ENCODE results near the gene DDX10.

The DDX10 gene

DNA sequence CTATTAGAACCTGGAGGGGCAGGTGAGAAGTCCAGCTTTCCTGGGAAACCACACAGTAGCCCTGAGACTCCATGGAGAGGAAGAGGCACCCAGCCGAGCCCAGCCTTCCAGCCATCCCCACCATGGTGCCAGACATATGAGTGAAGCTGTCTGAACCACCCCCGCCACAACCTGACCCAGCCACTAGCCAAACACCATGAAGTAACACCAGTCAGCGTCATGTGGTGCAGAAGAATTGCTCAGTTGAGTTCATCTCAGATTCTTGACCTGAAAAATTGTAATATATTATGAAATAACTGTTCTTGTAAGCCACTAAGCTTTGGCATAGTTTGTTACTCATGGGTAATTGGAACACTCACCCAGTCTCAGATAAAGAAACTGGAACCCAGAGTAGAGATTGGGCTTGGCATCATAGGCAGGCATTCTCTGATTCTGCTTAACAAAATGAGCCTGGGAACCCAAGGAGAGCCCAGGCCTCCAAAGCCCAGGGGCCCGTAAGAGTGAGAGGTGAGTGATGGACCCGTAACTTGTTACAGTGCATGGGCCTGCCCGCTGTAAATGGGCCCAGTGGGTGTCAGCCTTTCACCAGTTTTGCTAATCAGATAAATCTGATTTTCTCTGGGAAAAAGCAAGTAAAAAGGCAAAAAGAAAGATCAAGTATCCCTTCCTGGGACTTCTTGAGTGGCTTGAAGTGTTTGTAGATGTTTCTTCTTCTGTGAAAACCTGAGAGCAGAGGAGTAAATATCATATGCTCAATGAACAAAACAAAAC lies 305.5 kb downstream of the DDX10 start:
- Histone ChIP-seq H3K36me3 (replicated peaks in 1 of 2; ENCODE audit: control insufficient read depth in 2 of 2, insufficient read depth in 2 of 2, low read length in 2 of 2) (no peaks in the 10 kb centered on the region), H2AK5ac (ENCODE audit: low read depth, low read length) (no peak overlapping the region), H2BK120ac (ENCODE audit: low read depth, low read length) (no peak overlapping the region), H4K8ac (ENCODE audit: low read depth, low read length) (no peak overlapping the region), H3K27me3 (ENCODE audit: control insufficient read depth in 3 of 3, insufficient read depth in 3 of 3, low read depth in 1 of 3, low read length in 3 of 3) (no peaks in the 10 kb centered on the region), H2BK12ac (ENCODE audit: low read length) (no peak overlapping the region), H3K4me3 (ENCODE audit: low read length in 2 of 2) (no peak overlapping the region), H3K23ac (ENCODE audit: low read depth, low read length, poor library complexity) (no peak overlapping the region), H3K27ac (replicated peaks; ENCODE audit: low read length) (no peak overlapping the region), H2BK15ac (ENCODE audit: low read length) (no peak overlapping the region), H2AFZ (ENCODE audit: low read length) (no peak overlapping the region), H3K14ac (ENCODE audit: low read length) (no peak overlapping the region), H3K9me3 (replicated peaks in 1 of 2; ENCODE audit: control insufficient read depth in 2 of 2, insufficient read depth in 1 of 2, low read depth in 1 of 2, low read length in 2 of 2) (no peaks in the 10 kb centered on the region), H3K4me1 (ENCODE audit: control insufficient read depth in 2 of 2, insufficient read depth in 1 of 2, low read depth in 1 of 2, low read length in 2 of 2) (no peaks in the 10 kb centered on the region), H3K9ac (ENCODE audit: low read depth, low read length, poor library complexity) (no peak overlapping the region), H3K4me2 (ENCODE audit: insufficient read depth, low read length, poor library complexity, severe bottlenecking) (no peak overlapping the region), H3K4ac (ENCODE audit: low read length) (no peak overlapping the region), H2BK5ac (ENCODE audit: low read length) (no peak overlapping the region), H4K91ac (ENCODE audit: low read depth, low read length, poor library complexity) (no peak overlapping the region), H3K18ac (ENCODE audit: low read length) (no peak overlapping the region), H3K79me1 (ENCODE audit: low read depth, low read length) (no peaks in the 10 kb centered on the region)
- DNase-seq (ENCODE audit: low spot score) = no peak
- WGBS, 2 donors (ENCODE audit: extremely low coverage in 2 of 2, insufficient read length in 2 of 2, insufficient replicate concordance in 1 of 2) = no CpG with 5 or more reads among the region's 6 CpGs

DNA sequence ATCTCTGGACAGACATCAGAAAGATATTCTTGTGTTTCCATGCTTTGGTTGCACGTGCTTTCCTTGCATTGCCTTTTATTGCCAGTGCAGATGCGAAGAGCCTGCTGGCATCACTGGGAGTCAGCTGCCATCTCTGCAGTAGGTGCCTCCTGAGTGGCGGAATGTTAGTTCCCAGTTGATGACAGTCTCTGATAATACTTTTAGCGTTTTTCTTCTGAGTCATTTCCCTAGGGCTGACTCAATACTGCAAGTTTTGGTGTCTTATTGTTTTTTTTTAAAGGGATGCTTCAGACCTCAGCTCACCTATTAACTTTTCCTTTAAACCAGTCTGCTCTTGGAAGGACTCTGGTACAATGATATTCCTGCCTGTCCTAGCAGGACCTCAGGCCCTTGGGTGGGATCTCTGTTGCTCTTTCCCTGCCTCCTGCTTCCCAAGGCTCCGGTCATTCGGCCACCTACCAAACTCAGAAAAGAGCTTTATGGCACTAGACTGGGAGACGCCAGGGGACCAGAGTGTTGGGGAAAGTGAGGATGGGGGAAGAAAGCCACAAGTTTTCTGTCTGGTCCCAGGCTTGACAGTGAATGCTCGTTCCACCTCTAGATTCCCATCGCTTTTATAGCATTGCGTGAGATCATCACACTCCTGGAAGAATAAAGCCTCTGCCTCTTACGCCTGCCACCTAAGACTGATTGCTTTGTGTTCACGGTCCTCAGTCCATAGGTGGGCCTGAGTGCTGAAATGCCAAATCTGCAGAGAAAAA lies 308.7 kb downstream of the DDX10 start:
- H3K9ac ChIP-seq (ENCODE audit: low read depth, low read length, poor library complexity) = no peak overlapping the region
- H2BK5ac ChIP-seq (ENCODE audit: low read length) = no peak overlapping the region
- H2AK5ac ChIP-seq (ENCODE audit: low read depth, low read length) = no peak overlapping the region
- H3K9me3 ChIP-seq (replicated peaks in 1 of 2; ENCODE audit: control insufficient read depth in 2 of 2, insufficient read depth in 1 of 2, low read depth in 1 of 2, low read length in 2 of 2) = no peaks in the 10 kb centered on the region
- H3K14ac ChIP-seq (ENCODE audit: low read length) = no peak overlapping the region
- H3K4ac ChIP-seq (ENCODE audit: low read length) = no peak overlapping the region
- H3K79me1 ChIP-seq (ENCODE audit: low read depth, low read length) = no peaks in the 10 kb centered on the region
- no CpG with 5 or more reads among the region's 12 CpGs for WGBS, 2 donors (ENCODE audit: extremely low coverage in 2 of 2, insufficient read length in 2 of 2, insufficient replicate concordance in 1 of 2)
- DNase-seq (ENCODE audit: low spot score) = no peak
- no peak overlapping the region for H2BK120ac ChIP-seq (ENCODE audit: low read depth, low read length)
- no peaks in the 10 kb centered on the region for H3K27me3 ChIP-seq (ENCODE audit: control insufficient read depth in 3 of 3, insufficient read depth in 3 of 3, low read depth in 1 of 3, low read length in 3 of 3)
- H3K36me3 ChIP-seq (replicated peaks in 1 of 2; ENCODE audit: control insufficient read depth in 2 of 2, insufficient read depth in 2 of 2, low read length in 2 of 2) = no peaks in the 10 kb centered on the region
- H3K23ac ChIP-seq (ENCODE audit: low read depth, low read length, poor library complexity) = no peak overlapping the region
- no peak overlapping the region for H2BK12ac ChIP-seq (ENCODE audit: low read length)
- H2BK15ac ChIP-seq (ENCODE audit: low read length) = no peak overlapping the region
- no peak overlapping the region for H3K4me3 ChIP-seq (ENCODE audit: low read length in 2 of 2)
- H3K4me2 ChIP-seq (ENCODE audit: insufficient read depth, low read length, poor library complexity, severe bottlenecking) = no peak overlapping the region
- H2AFZ ChIP-seq (ENCODE audit: low read length) = no peak overlapping the region
- no peaks in the 10 kb centered on the region for H3K4me1 ChIP-seq (ENCODE audit: control insufficient read depth in 2 of 2, insufficient read depth in 1 of 2, low read depth in 1 of 2, low read length in 2 of 2)
- H4K91ac ChIP-seq (ENCODE audit: low read depth, low read length, poor library complexity) = no peak overlapping the region
- H4K8ac ChIP-seq (ENCODE audit: low read depth, low read length) = no peak overlapping the region
- H3K27ac ChIP-seq (replicated peaks; ENCODE audit: low read length) = no peak overlapping the region
- no peak overlapping the region for H3K18ac ChIP-seq (ENCODE audit: low read length)

DNA sequence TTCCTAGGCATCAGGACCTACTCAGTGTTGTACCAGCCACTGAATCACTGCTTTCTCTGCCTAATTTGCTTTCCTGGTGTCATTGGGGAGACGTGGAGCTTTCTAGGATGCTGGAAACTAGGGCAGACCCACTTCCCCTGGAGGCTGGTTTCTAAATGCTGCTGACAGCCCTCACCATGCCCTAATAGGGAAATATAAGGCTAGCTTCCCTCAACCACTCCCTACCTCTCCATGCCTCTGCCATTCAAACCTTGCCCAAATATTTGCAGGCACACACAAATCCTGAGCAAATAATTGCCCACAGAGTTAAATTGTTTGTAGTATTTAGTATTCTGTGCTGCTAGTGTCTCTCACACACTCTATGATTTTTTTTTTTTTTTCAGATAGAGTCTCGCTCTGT lies 310.2 kb downstream of the DDX10 start:
- Histone ChIP-seq H3K9me3 (replicated peaks in 1 of 2; ENCODE audit: control insufficient read depth in 2 of 2, insufficient read depth in 1 of 2, low read depth in 1 of 2, low read length in 2 of 2) (no peaks in the 10 kb centered on the region), H3K4me1 (ENCODE audit: control insufficient read depth in 2 of 2, insufficient read depth in 1 of 2, low read depth in 1 of 2, low read length in 2 of 2) (no peaks in the 10 kb centered on the region), H3K23ac (ENCODE audit: low read depth, low read length, poor library complexity) (no peak overlapping the region), H3K9ac (ENCODE audit: low read depth, low read length, poor library complexity) (no peak overlapping the region), H4K8ac (ENCODE audit: low read depth, low read length) (no peak overlapping the region), H2AK5ac (ENCODE audit: low read depth, low read length) (no peak overlapping the region), H3K4ac (ENCODE audit: low read length) (no peak overlapping the region), H3K79me1 (ENCODE audit: low read depth, low read length) (no peaks in the 10 kb centered on the region), H3K4me3 (ENCODE audit: low read length in 2 of 2) (no peak overlapping the region), H3K14ac (ENCODE audit: low read length) (no peak overlapping the region), H2BK12ac (ENCODE audit: low read length) (no peak overlapping the region), H3K27ac (replicated peaks; ENCODE audit: low read length) (no peak overlapping the region), H2BK120ac (ENCODE audit: low read depth, low read length) (no peak overlapping the region), H2BK15ac (ENCODE audit: low read length) (no peak overlapping the region), H2BK5ac (ENCODE audit: low read length) (no peak overlapping the region), H2AFZ (ENCODE audit: low read length) (no peak overlapping the region), H4K91ac (ENCODE audit: low read depth, low read length, poor library complexity) (no peak overlapping the region), H3K27me3 (ENCODE audit: control insufficient read depth in 3 of 3, insufficient read depth in 3 of 3, low read depth in 1 of 3, low read length in 3 of 3) (no peaks in the 10 kb centered on the region), H3K18ac (ENCODE audit: low read length) (no peak overlapping the region), H3K4me2 (ENCODE audit: insufficient read depth, low read length, poor library complexity, severe bottlenecking) (no peak overlapping the region), H3K36me3 (replicated peaks in 1 of 2; ENCODE audit: control insufficient read depth in 2 of 2, insufficient read depth in 2 of 2, low read length in 2 of 2) (no peaks in the 10 kb centered on the region)
- no CpG with 5 or more reads among the region's 2 CpGs for WGBS, 2 donors (ENCODE audit: extremely low coverage in 2 of 2, insufficient read length in 2 of 2, insufficient replicate concordance in 1 of 2)
- no peak for DNase-seq (ENCODE audit: low spot score)

DNA sequence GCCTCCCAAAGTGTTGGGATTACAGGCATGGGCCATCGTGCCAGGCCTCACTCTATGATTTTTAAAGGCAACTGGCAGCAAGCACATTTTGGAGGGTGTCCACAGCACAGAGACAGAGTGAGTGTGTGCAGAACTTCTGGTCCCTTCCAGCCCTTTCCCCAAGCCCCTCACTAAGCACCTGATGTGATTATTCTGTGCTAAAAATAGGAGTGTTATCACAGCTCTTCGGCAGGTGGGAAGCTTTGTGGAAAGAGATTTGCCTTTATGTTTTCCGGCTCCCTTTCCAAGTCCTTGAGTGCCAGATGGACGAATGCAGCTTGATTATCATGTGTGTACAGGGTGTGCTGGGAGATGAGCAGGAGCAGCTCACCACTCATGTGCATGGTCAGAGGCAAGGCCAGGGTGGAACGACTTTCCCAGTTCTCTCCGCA lies 310.8 kb downstream of the DDX10 start:
- WGBS, 2 donors (ENCODE audit: extremely low coverage in 2 of 2, insufficient read length in 2 of 2, insufficient replicate concordance in 1 of 2) = no CpG with 5 or more reads among the region's 6 CpGs
- Histone ChIP-seq H3K9ac (ENCODE audit: low read depth, low read length, poor library complexity) (no peak overlapping the region), H3K4ac (ENCODE audit: low read length) (no peak overlapping the region), H3K14ac (ENCODE audit: low read length) (no peak overlapping the region), H3K4me3 (ENCODE audit: low read length in 2 of 2) (no peak overlapping the region), H3K4me1 (ENCODE audit: control insufficient read depth in 2 of 2, insufficient read depth in 1 of 2, low read depth in 1 of 2, low read length in 2 of 2) (no peaks in the 10 kb centered on the region), H3K27ac (replicated peaks; ENCODE audit: low read length) (no peak overlapping the region), H2BK12ac (ENCODE audit: low read length) (no peak overlapping the region), H2AFZ (ENCODE audit: low read length) (no peak overlapping the region), H3K18ac (ENCODE audit: low read length) (no peak overlapping the region), H4K8ac (ENCODE audit: low read depth, low read length) (no peak overlapping the region), H2BK5ac (ENCODE audit: low read length) (no peak overlapping the region), H2AK5ac (ENCODE audit: low read depth, low read length) (no peak overlapping the region), H3K36me3 (replicated peaks in 1 of 2; ENCODE audit: control insufficient read depth in 2 of 2, insufficient read depth in 2 of 2, low read length in 2 of 2) (no peaks in the 10 kb centered on the region), H3K79me1 (ENCODE audit: low read depth, low read length) (no peaks in the 10 kb centered on the region), H2BK120ac (ENCODE audit: low read depth, low read length) (no peak overlapping the region), H3K27me3 (ENCODE audit: control insufficient read depth in 3 of 3, insufficient read depth in 3 of 3, low read depth in 1 of 3, low read length in 3 of 3) (no peaks in the 10 kb centered on the region), H2BK15ac (ENCODE audit: low read length) (no peak overlapping the region), H3K23ac (ENCODE audit: low read depth, low read length, poor library complexity) (no peak overlapping the region), H3K9me3 (replicated peaks in 1 of 2; ENCODE audit: control insufficient read depth in 2 of 2, insufficient read depth in 1 of 2, low read depth in 1 of 2, low read length in 2 of 2) (no peaks in the 10 kb centered on the region), H4K91ac (ENCODE audit: low read depth, low read length, poor library complexity) (no peak overlapping the region), H3K4me2 (ENCODE audit: insufficient read depth, low read length, poor library complexity, severe bottlenecking) (no peak overlapping the region)
- no peak for DNase-seq (ENCODE audit: low spot score)

Data from neuronal stem cell (in vitro differentiated cells).